ENCODE measurements around the gene SMIM28. TPM values are rescaled to one million over a fixed set of nuclear protein-coding genes. Genes with fewer than 3 reads are reported as not detected.

Gene SMIM28
- total RNA-seq, 2 donors from 2014 or later = not detected

- Mint-ChIP-seq H3K9me3 (no peaks in the 10 kb centered on the region), H3K4me1 (ENCODE audit: low read depth in 2 of 2) (peaks cover 8 to 23% of the 10 kb centered on the region in 2 donors), H3K4me3 (peak overlapping the region; percentile 76), H3K27ac (peak overlapping the region in 1 of 2 donors; percentile 35), H3K27me3 (peaks cover 0 to 8% of the 10 kb centered on the region in 2 donors), H3K36me3 (peaks cover 14% of the 10 kb centered on the region)
- no peak for DNase-seq (ENCODE audit: low spot score)
- peak; percentile 1 to 6 for ATAC-seq
These were observed 27.1 kb downstream of the SMIM28 start for GRCh38 chr6:138404666-138405337.

GRCh38 chr6:138405816-138406413, 28.2 kb downstream of the SMIM28 start:
- ATAC-seq (no peak), DNase-seq (ENCODE audit: low spot score) (no peak)
- Mint-ChIP-seq H3K4me1 (ENCODE audit: low read depth in 2 of 2) (peaks cover 11 to 28% of the 10 kb centered on the region in 2 donors), H3K9me3 (no peaks in the 10 kb centered on the region), H3K36me3 (peaks cover 16% of the 10 kb centered on the region), H3K27me3 (peaks cover 0 to 6% of the 10 kb centered on the region in 2 donors), H3K27ac (peak overlapping the region; percentile 24 to 35), H3K4me3 (no peak overlapping the region)

GRCh38 chr6:138406443-138406842, 28.7 kb downstream of the SMIM28 start:
- peak overlapping the region in 1 of 2 donors; percentile 24 for H3K27ac Mint-ChIP-seq
- DNase-seq (ENCODE audit: low spot score) = no peak
- no peak for ATAC-seq
- H3K27me3 Mint-ChIP-seq = peaks cover 0 to 5% of the 10 kb centered on the region in 2 donors
- H3K4me3 Mint-ChIP-seq = no peak overlapping the region
- H3K4me1 Mint-ChIP-seq (ENCODE audit: low read depth in 2 of 2) = peaks cover 15 to 33% of the 10 kb centered on the region in 2 donors
- peaks cover 16% of the 10 kb centered on the region for H3K36me3 Mint-ChIP-seq
- H3K9me3 Mint-ChIP-seq = no peaks in the 10 kb centered on the region

- ATAC-seq (no peak), DNase-seq (ENCODE audit: low spot score) (no peak)
- H3K4me1 Mint-ChIP-seq (ENCODE audit: low read depth in 2 of 2) = peaks cover 12 to 25% of the 10 kb centered on the region in 2 donors
- H3K4me3 Mint-ChIP-seq = no peak overlapping the region
- no peaks in the 10 kb centered on the region for H3K27me3 Mint-ChIP-seq
- H3K27ac Mint-ChIP-seq = peak overlapping the region; percentile 16 to 24
- peaks cover 16% of the 10 kb centered on the region for H3K36me3 Mint-ChIP-seq
- no peaks in the 10 kb centered on the region for H3K9me3 Mint-ChIP-seq
These were observed 32.5 kb downstream of the SMIM28 start for GRCh38 chr6:138410048-138410735.

- peaks cover 16% of the 10 kb centered on the region for H3K36me3 Mint-ChIP-seq
- H3K27me3 Mint-ChIP-seq = no peaks in the 10 kb centered on the region
- peak overlapping the region; percentile 24 to 28 for H3K27ac Mint-ChIP-seq
- ATAC-seq (peak; percentile 43 to 70), DNase-seq (ENCODE audit: low spot score) (no peak)
- no peaks in the 10 kb centered on the region for H3K9me3 Mint-ChIP-seq
- H3K4me1 Mint-ChIP-seq (ENCODE audit: low read depth in 2 of 2) = peaks cover 12 to 23% of the 10 kb centered on the region in 2 donors
- peak overlapping the region; percentile 47 for H3K4me3 Mint-ChIP-seq
These were observed 33.5 kb downstream of the SMIM28 start for GRCh38 chr6:138410972-138411880.

GRCh38 chr6:138415125-138415524, 37.4 kb downstream of the SMIM28 start:
- Mint-ChIP-seq H3K4me3 (no peak overlapping the region), H3K9me3 (no peaks in the 10 kb centered on the region), H3K36me3 (no peaks in the 10 kb centered on the region), H3K27ac (no peak overlapping the region), H3K27me3 (no peaks in the 10 kb centered on the region), H3K4me1 (ENCODE audit: low read depth in 2 of 2) (peaks cover 5 to 9% of the 10 kb centered on the region in 2 donors)
- ATAC-seq = no peak
- DNase-seq (ENCODE audit: low spot score) = no peak

- Mint-ChIP-seq H3K4me1 (ENCODE audit: low read depth in 2 of 2) (peaks cover 3 to 4% of the 10 kb centered on the region in 2 donors), H3K27me3 (no peaks in the 10 kb centered on the region), H3K36me3 (no peaks in the 10 kb centered on the region), H3K27ac (no peak overlapping the region), H3K4me3 (no peak overlapping the region), H3K9me3 (no peaks in the 10 kb centered on the region)
- DNase-seq (ENCODE audit: low spot score) (no peak), ATAC-seq (no peak)
These were observed 38.5 kb downstream of the SMIM28 start for GRCh38 chr6:138416206-138416605.

- Mint-ChIP-seq H3K9me3 (no peaks in the 10 kb centered on the region), H3K27me3 (no peaks in the 10 kb centered on the region), H3K4me3 (no peak overlapping the region), H3K36me3 (no peaks in the 10 kb centered on the region), H3K4me1 (ENCODE audit: low read depth in 2 of 2) (no peaks in the 10 kb centered on the region), H3K27ac (no peak overlapping the region)
- ATAC-seq (no peak), DNase-seq (ENCODE audit: low spot score) (no peak)
These were observed 39.9 kb downstream of the SMIM28 start for GRCh38 chr6:138417493-138418117.

GRCh38 chr6:138418118-138418742, 40.5 kb downstream of the SMIM28 start:
- ATAC-seq (no peak), DNase-seq (ENCODE audit: low spot score) (no peak)
- Mint-ChIP-seq H3K27me3 (no peaks in the 10 kb centered on the region), H3K27ac (no peak overlapping the region), H3K9me3 (no peaks in the 10 kb centered on the region), H3K4me1 (ENCODE audit: low read depth in 2 of 2) (peaks cover 2% of the 10 kb centered on the region in 2 donors), H3K4me3 (no peak overlapping the region), H3K36me3 (no peaks in the 10 kb centered on the region)

- Mint-ChIP-seq H3K36me3 (no peaks in the 10 kb centered on the region), H3K27me3 (no peaks in the 10 kb centered on the region), H3K4me3 (no peak overlapping the region), H3K4me1 (ENCODE audit: low read depth in 2 of 2) (peaks cover 4% of the 10 kb centered on the region in 2 donors), H3K9me3 (no peaks in the 10 kb centered on the region), H3K27ac (no peak overlapping the region)
- DNase-seq (ENCODE audit: low spot score) (no peak), ATAC-seq (no peak)
These were observed 42.1 kb downstream of the SMIM28 start for GRCh38 chr6:138419766-138420165.

- ATAC-seq = no peak
- no peak for DNase-seq (ENCODE audit: low spot score)
- Mint-ChIP-seq H3K4me3 (no peak overlapping the region), H3K27ac (no peak overlapping the region), H3K4me1 (ENCODE audit: low read depth in 2 of 2) (peaks cover 4% of the 10 kb centered on the region in 2 donors), H3K9me3 (no peaks in the 10 kb centered on the region), H3K27me3 (no peaks in the 10 kb centered on the region), H3K36me3 (no peaks in the 10 kb centered on the region)
These were observed 42.7 kb downstream of the SMIM28 start for GRCh38 chr6:138420356-138420755.

- H3K4me3 Mint-ChIP-seq = no peak overlapping the region
- no peaks in the 10 kb centered on the region for H3K27me3 Mint-ChIP-seq
- peaks cover 4% of the 10 kb centered on the region in 2 donors for H3K4me1 Mint-ChIP-seq (ENCODE audit: low read depth in 2 of 2)
- H3K9me3 Mint-ChIP-seq = no peaks in the 10 kb centered on the region
- no peak overlapping the region for H3K27ac Mint-ChIP-seq
- no peak for ATAC-seq
- no peak for DNase-seq (ENCODE audit: low spot score)
- H3K36me3 Mint-ChIP-seq = no peaks in the 10 kb centered on the region
These were observed 43.4 kb downstream of the SMIM28 start for GRCh38 chr6:138421089-138421488.

GRCh38 chr6:138421608-138422007, 43.9 kb downstream of the SMIM28 start:
- H3K4me3 Mint-ChIP-seq = no peak overlapping the region
- no peak overlapping the region for H3K27ac Mint-ChIP-seq
- H3K9me3 Mint-ChIP-seq = no peaks in the 10 kb centered on the region
- no peaks in the 10 kb centered on the region for H3K27me3 Mint-ChIP-seq
- H3K36me3 Mint-ChIP-seq = no peaks in the 10 kb centered on the region
- no peak for ATAC-seq
- DNase-seq (ENCODE audit: low spot score) = no peak
- peaks cover 4% of the 10 kb centered on the region in 2 donors for H3K4me1 Mint-ChIP-seq (ENCODE audit: low read depth in 2 of 2)
